A549 treated with AZD9567 at 1 μM for 4 hours (cell line): Measurements from ENCODE around the gene ZC3H14. TPM values are rescaled to one million over a fixed set of nuclear protein-coding genes. Genes with fewer than 3 reads are reported as not detected.

Experiments used
- total RNA-seq: library from RNA; stranded (reverse); fragments of 200-300 nt; extraction: Qiagen RNA extraction; gene quantifications from 5 replicates; pipeline ENCODE4 v1.2.3, GENCODE V29; 2022; ENCODE audit not compliant: insufficient read depth

ZC3H14 gene
- 60.6 to 81.7 TPM (median 67.7 TPM) in 5 replicates for total RNA-seq

DNA sequence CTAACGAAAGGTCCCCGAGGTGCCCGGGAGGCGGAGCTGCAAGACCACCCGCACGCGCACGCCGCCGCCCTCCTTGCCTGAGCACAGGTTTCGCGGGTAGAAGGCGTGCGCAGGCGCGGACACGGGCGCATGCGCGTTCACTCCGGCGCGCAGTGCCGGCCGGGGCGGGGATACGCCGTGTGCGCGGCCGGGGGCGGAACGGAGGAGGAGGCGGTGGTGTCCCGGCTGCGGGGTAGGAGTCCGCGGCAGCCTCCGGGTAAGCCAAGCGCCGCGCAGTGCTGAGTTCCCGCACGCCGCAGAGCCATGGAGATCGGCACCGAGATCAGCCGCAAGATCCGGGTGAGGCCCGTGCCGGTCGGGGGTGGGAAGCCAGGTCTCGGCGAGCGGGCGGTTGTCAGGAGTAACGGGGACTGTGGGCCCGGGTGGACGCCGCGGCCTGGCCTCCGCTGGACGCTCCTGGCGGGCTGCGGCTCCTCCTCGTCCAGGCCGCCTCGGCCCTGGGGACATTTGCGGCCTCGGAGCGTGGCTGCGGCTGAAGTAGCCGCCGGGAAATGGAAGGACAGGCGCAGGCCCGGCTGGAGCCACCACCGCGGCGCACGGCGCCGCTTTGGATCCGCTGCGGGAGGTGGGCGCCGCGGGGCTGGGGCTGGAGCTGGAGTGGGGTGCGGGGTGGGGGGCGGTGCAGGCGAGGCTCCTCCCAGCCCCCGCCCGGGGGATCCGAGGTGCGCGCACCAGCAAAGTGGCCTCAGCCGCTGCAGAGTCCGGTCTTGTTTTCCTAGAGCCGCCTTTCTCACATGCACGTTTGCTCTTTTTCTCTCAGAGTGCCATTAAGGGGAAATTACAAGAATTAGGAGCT is at the start of gene ZC3H14:
TSS of gene ZC3H14 (plus strand) at position 207 of the 856 bp plus-strand sequence. CDS start at position 304, 97 bp downstream.

GRCh38 chr14:88554457-88555286 is 8.2 kb upstream of the ZC3H14 start, which contains the start of gene PTPN21:
Gene PTPN21 (minus strand): TSS chr14:88555007. CDS start chr14:88550417, 4,590 bp downstream.

Other genes with a start within 250 kb of the ZC3H14 start
- gene KCNK10, start 239.8 kb upstream of the ZC3H14 start, total RNA-seq = not detected in 5 replicates
- 3.7 to 8.6 TPM (median 4.8 TPM) in 5 replicates for gene SPATA7, start 177.4 kb upstream of the ZC3H14 start, total RNA-seq
- 8.1 to 8.7 TPM (median 8.3 TPM) in 5 replicates for gene PTPN21, start 8.0 kb upstream of the ZC3H14 start, total RNA-seq
- 0.19 to 0.55 TPM (median 0.41 TPM) in 5 replicates for gene EML5, start 229.9 kb downstream of the ZC3H14 start, total RNA-seq